Upper lobe of left lung (tissue), 6 donors: ENCODE data around the gene OSBPL10. TPM values are rescaled to one million over a fixed set of nuclear protein-coding genes. Genes with fewer than 3 reads are reported as not detected.
"Not testable (repeated sequence)": the region's sequence is repeated elsewhere in the genome, so short reads cannot be mapped to it uniquely, and the experiment has no call there.

Experiments
- ATAC-seq, 2 donors: fragments of 200-7000 bp; cut with Tn5 transposase; one replicate each; pipeline ENCODE4 v1.9.1; 2022; ENCODE audit warnings: mild to moderate bottlenecking in 2 of 2, moderate library complexity in 2 of 2; ENCODE audit not compliant: low FRiP score in 2 of 2
- DNase-seq, 2 donors: peaks; one replicate each; pipeline ENCODE4 v3.0.0-alpha.2; 2019 to 2020
- H3K27ac ChIP-seq, 4 donors: fragments of 200-600 bp; sonication (generic); one replicate each; pipeline ENCODE4 v1.5.1; 2016 to 2019
- H3K27me3 ChIP-seq, 4 donors: fragments of 200-600 bp; sonication (generic); one replicate each; pipeline ENCODE4 v1.5.1; 2017 to 2019
- H3K36me3 ChIP-seq, 4 donors: fragments of 200-600 bp; sonication (generic); one replicate each; pipeline ENCODE4 v1.5.1; 2016 to 2019
- H3K4me1 ChIP-seq, 4 donors: fragments of 200-600 bp; sonication (generic); one replicate each; pipeline ENCODE4 v1.5.1; 2018 to 2019
- H3K4me3 ChIP-seq, 4 donors: fragments of 200-600 bp; sonication (generic); one replicate each; pipeline ENCODE4 v1.5.1; 2017 to 2019; ENCODE audit warnings: mild to moderate bottlenecking in 2 of 4, moderate library complexity in 1 of 4
- H3K9me3 ChIP-seq, 4 donors: fragments of 200-600 bp; sonication (generic); one replicate each; pipeline ENCODE4 v1.5.1; 2018 to 2019
- EP300 ChIP-seq, 4 donors: sonication (generic); formaldehyde crosslinking; IDR thresholded peaks; one replicate each; pipeline ENCODE4 v1.5.1; 2017; ENCODE audit warnings: antibody characterized with exemption in 4 of 4, control low read depth in 2 of 4
- POLR2A ChIP-seq, 4 donors: fragments of 450-650 bp; IDR thresholded peaks; one replicate each; pipeline ENCODE4 v1.5.1; 2016 to 2017; ENCODE audit warnings: antibody characterized with exemption in 4 of 4, mild to moderate bottlenecking in 2 of 4
- POLR2AphosphoS5 ChIP-seq, 2 donors: sonication (generic); formaldehyde crosslinking; IDR thresholded peaks; one replicate each; pipeline ENCODE4 v1.5.1; 2017; ENCODE audit warnings: antibody characterized with exemption in 2 of 2
- WGBS, 2 donors: methylation state at CpG; one replicate each; pipeline ENCODE4 v1.1.5; 2017 to 2018; 5-methylcytosine and 5-hydroxymethylcytosine counted together
- total RNA-seq, 6 donors: library from RNA; depleted of rRNA in 4 of 6; stranded (reverse); fragments of >200 nt in 4 of 6; gene quantifications; one replicate each; pipeline versions ENCODE4 v1.1.0 to v1.2.1, GENCODE V29; 2016 to 2021
- TF ChIP-seq, protein P1 (sequence below), 6 experiments: fragments of 450-650 bp in 4 of 6; fragments of 200-600 bp in 2 of 6; sonication (generic) in 2 of 6; IDR thresholded peaks; one replicate each; pipeline ENCODE4 v1.5.1; 2016 to 2019; ENCODE audit warnings: antibody characterized with exemption in 6 of 6
- donor health status: DM: no; HTN: no; CAD: no; lungs with moderate emphysema.
- donor health status: DM: no; HTN: yes; CAD: no; lungs with severe emphysema.

The OSBPL10 gene
- total RNA-seq, 6 donors from 2014 or later = 13.6 to 73.9 (median 24.4) TPM

DNA sequence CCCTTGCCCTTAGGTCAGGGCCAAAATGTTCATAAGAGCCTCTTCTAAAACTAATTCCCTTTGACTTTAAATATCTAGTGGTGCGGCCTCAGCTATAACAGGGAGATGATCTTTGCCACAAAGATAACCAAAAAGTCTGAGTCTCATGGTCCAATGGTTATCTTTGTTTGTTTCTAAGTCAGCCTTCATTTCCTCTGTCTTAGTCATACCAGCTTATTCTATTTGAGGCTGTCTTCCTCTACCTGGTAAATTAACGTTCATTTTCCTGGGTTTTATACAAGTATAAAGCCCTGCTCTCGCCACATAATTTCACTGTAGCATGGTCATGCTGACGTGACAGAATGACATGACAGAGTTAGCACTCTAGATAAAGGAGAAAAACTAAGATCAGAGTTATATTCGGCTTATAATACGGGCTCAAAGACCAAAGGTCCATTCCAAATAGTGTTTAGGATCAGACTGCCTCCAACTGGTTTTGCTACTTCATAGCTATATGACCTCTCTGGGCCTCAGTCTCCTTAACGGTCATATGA lies 18.9 kb upstream of the OSBPL10 start:
- H3K9me3 ChIP-seq = no peaks in the 10 kb centered on the region
- H3K36me3 ChIP-seq = no peaks in the 10 kb centered on the region
- H3K27me3 ChIP-seq = no peaks in the 10 kb centered on the region
- 86 to 88% methylated on average over 7 of the region's 7 CpGs for WGBS, 2 donors
- H3K27ac ChIP-seq = no peak overlapping the region
- H3K4me3 ChIP-seq = no peak overlapping the region
- TF ChIP-seq POLR2A (IDR thresholded peaks at IDR 0.05) (no peak), POLR2AphosphoS5 (IDR thresholded peaks at IDR 0.05) (no peak), EP300 (IDR thresholded peaks at IDR 0.05) (no peak)
- TF ChIP-seq, protein P1, sequence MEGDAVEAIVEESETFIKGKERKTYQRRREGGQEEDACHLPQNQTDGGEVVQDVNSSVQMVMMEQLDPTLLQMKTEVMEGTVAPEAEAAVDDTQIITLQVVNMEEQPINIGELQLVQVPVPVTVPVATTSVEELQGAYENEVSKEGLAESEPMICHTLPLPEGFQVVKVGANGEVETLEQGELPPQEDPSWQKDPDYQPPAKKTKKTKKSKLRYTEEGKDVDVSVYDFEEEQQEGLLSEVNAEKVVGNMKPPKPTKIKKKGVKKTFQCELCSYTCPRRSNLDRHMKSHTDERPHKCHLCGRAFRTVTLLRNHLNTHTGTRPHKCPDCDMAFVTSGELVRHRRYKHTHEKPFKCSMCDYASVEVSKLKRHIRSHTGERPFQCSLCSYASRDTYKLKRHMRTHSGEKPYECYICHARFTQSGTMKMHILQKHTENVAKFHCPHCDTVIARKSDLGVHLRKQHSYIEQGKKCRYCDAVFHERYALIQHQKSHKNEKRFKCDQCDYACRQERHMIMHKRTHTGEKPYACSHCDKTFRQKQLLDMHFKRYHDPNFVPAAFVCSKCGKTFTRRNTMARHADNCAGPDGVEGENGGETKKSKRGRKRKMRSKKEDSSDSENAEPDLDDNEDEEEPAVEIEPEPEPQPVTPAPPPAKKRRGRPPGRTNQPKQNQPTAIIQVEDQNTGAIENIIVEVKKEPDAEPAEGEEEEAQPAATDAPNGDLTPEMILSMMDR (IDR thresholded peaks at IDR 0.05) = no peak
- no peak for DNase-seq
- ATAC-seq = no peak
- no peaks in the 10 kb centered on the region for H3K4me1 ChIP-seq

DNA sequence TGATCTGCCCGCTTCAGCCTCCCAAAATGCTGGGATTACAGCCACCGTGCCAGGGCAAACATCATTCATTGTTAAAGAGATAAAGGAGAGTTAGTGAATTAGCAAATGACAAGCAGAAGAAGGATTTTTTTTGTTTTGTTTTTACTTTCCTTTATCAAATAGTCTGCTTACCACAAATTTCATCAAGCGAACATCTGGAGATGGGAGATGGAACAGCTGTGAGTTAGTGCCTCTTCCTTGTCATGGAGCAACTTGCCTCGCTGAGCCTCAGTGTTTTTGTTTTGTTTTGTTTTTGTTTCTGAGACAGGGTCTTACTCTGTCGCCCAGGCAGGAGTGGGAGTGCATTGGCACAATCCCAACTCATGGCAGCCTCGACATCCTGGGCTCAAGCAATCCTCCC lies 16.4 kb upstream of the OSBPL10 start:
- no peak for DNase-seq
- no peak for ATAC-seq

DNA sequence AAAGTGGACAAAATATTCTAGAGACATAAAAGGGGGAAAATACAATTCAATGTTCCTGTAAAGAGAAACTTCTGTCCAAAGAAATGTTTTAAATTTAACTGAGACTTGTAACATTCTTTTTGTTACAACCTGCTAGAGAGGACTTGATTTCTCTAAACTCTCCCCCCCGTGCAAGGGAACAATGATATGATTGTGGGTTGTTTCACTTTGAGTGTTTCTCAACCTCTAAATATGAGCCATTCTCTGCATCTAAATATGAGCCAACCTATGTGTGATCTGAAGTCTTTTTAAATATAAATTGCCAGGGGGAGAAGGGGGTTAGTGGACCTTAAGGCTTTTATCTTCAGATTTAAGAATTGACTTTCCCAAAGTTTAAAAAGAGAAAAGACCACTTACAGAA lies 15.1 kb upstream of the OSBPL10 start:
- Histone ChIP-seq H3K9me3 (no peaks in the 10 kb centered on the region), H3K27ac (no peak overlapping the region), H3K4me3 (no peak overlapping the region), H3K4me1 (no peaks in the 10 kb centered on the region), H3K27me3 (no peaks in the 10 kb centered on the region), H3K36me3 (no peaks in the 10 kb centered on the region)
- DNase-seq = no peak
- WGBS, 2 donors = 54 to 64% methylated on average over 1 of the region's 1 CpG
- ATAC-seq = no peak
- TF ChIP-seq POLR2AphosphoS5 (IDR thresholded peaks at IDR 0.05) = no peak
- TF ChIP-seq EP300 (IDR thresholded peaks at IDR 0.05) = no peak
- TF ChIP-seq, protein P1 (IDR thresholded peaks at IDR 0.05) = no peak
- no peak for TF ChIP-seq POLR2A (IDR thresholded peaks at IDR 0.05)

More for the DNA sequence above, 16.4 kb upstream of the OSBPL10 start:
- Histone ChIP-seq H3K27me3 (no peaks in the 10 kb centered on the region), H3K4me3 (no peak overlapping the region), H3K9me3 (no peaks in the 10 kb centered on the region), H3K27ac (no peak overlapping the region), H3K4me1 (no peaks in the 10 kb centered on the region), H3K36me3 (no peaks in the 10 kb centered on the region)
- 73 to 83% methylated on average over 6 of the region's 6 CpGs for WGBS, 2 donors
- TF ChIP-seq, protein P1 (IDR thresholded peaks at IDR 0.05) = no peak
- TF ChIP-seq POLR2A (IDR thresholded peaks at IDR 0.05) (no peak), EP300 (IDR thresholded peaks at IDR 0.05) (no peak), POLR2AphosphoS5 (IDR thresholded peaks at IDR 0.05) (no peak)

DNA sequence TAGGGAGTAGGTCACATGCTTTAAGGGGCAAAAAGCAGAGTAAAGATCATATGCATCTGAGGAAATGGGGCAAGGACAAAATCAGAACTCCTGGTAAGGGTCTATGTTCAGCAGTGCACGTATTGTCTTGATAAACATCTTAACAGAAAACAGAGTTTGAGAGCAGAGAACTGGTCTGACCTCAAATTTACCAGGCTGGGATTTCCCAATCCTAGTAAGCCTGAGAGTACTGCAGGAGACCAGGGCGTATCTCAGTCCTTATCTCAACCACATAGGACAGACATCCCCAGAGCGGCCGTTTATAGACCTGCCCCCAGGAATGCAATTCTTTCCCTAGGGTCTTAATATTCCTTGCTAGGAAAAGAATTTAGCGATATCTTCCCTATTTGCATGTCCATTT lies 14.0 kb upstream of the OSBPL10 start:
- not testable (repeated sequence) for H3K27me3 ChIP-seq, H3K36me3 ChIP-seq, H3K27ac ChIP-seq, H3K4me3 ChIP-seq, H3K4me1 ChIP-seq, ATAC-seq, DNase-seq
- peaks cover 4 to 10% (median 10%) of the 10 kb centered on the region in 4 donors for H3K9me3 ChIP-seq
- 64 to 87% methylated on average over 5 of the region's 5 CpGs for WGBS, 2 donors

DNA sequence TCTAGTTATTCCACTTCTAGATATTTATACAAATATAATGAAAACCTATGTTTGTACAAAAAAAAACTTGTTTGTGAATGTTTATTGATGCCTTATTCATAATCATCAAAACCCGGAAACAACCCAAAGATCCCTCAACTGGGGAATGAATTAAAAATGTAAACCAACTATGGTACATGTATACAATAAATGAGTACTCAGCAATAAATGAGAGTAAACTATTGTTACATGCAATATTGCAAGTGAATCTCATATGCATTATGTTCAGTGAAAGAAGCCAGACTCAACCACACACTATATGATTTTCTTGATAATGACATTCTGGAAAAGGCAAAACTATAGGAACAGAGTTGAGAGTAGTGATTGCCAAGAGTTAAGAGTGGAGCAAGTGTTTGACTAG lies 12.8 kb upstream of the OSBPL10 start:
- TF ChIP-seq POLR2AphosphoS5 (IDR thresholded peaks at IDR 0.05) (no peak), EP300 (IDR thresholded peaks at IDR 0.05) (no peak), POLR2A (IDR thresholded peaks at IDR 0.05) (no peak)
- TF ChIP-seq, protein P1 (IDR thresholded peaks at IDR 0.05) = no peak
- 83 to 100% methylated on average over 1 of the region's 1 CpG for WGBS, 2 donors
- ATAC-seq (no peak), DNase-seq (no peak)
- H3K4me3 ChIP-seq = no peak overlapping the region
- H3K4me1 ChIP-seq = no peaks in the 10 kb centered on the region
- no peaks in the 10 kb centered on the region for H3K27me3 ChIP-seq
- no peak overlapping the region for H3K27ac ChIP-seq
- H3K9me3 ChIP-seq = peaks cover 4 to 16% (median 10%) of the 10 kb centered on the region in 4 donors
- no peaks in the 10 kb centered on the region for H3K36me3 ChIP-seq

DNA sequence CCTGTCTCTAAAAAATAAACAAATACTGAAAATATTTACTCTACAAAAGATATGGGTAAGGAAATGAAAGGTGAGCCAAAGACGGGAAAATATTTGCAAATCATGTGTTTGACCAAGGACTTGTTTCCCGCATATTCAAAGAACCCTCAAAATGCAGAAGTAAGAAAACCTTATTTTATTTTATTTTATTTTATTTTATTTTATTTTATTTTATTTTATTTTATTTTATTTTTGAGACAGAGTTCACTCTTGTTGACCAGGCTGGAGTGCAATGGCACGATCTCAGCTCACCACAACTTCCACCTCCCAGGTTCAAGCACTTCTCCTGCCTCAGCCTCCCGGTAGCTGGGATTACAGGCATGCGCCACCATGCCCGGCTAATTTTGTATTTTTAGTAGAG lies 11.9 kb upstream of the OSBPL10 start:
- not testable (repeated sequence) for H3K27me3 ChIP-seq, DNase-seq, H3K27ac ChIP-seq, H3K36me3 ChIP-seq, H3K4me1 ChIP-seq, ATAC-seq, H3K4me3 ChIP-seq
- peaks cover 4 to 20% (median 10%) of the 10 kb centered on the region in 4 donors for H3K9me3 ChIP-seq
- 95 to 98% methylated on average over 6 of the region's 6 CpGs for WGBS, 2 donors
